K562 (cell line): ENCODE results near the gene CCDC124. TPM values are rescaled to one million over a fixed set of nuclear protein-coding genes. Genes with fewer than 3 reads are reported as not detected.
A peak's percentile ranks its signal among the peaks of the same experiment; 100 is the strongest.

Source experiments
- CHCHD3 ChIP-seq: fragments of 250-450 bp; sonication (Bioruptor Pico); IDR thresholded peaks from 2 replicates; pipeline ENCODE4 v2.1.2; 2022; ENCODE audit warnings: mild to moderate bottlenecking
- CTBP1 ChIP-seq: fragments of 450-650 bp; IDR thresholded peaks from 2 replicates; pipeline ENCODE4 v1.6.1; 2016; ENCODE audit warnings: borderline replicate concordance
- DPF2 ChIP-seq: fragments of 450-650 bp; IDR thresholded peaks from 2 replicates; pipeline ENCODE4 v1.6.1; 2016
- GABPB2 ChIP-seq: fragments of 250-450 bp; sonication (Bioruptor Pico); conservative IDR thresholded peaks from 2 replicates; pipeline ENCODE4 v1.5.1; 2021; ENCODE audit warnings: mild to moderate bottlenecking
- MBD2 ChIP-seq: sonication (generic); IDR thresholded peaks from 2 replicates; pipeline ENCODE4 v1.6.1; 2016; ENCODE audit warnings: low read depth, borderline replicate concordance
- SMARCA5 ChIP-seq: fragments of 450-650 bp; IDR thresholded peaks from 2 replicates; pipeline ENCODE4 v1.6.1; 2016
- TAF15 ChIP-seq: fragments of 200-400 bp; formaldehyde crosslinking; IDR thresholded peaks from 2 replicates; pipeline ENCODE4 v1.6.1; 2017; ENCODE audit warnings: mild to moderate bottlenecking, low read depth, low read length, moderate library complexity
- ZC3H8 ChIP-seq: fragments of 450-650 bp; IDR thresholded peaks from 2 replicates; pipeline ENCODE4 v1.6.1; 2017
- ZNF146 ChIP-seq: IDR thresholded peaks from one replicate; pipeline ENCODE4 v1.6.1; 2018; ENCODE audit warnings: missing compliant biosample characterization; ENCODE audit not compliant: unreplicated experiment
- ZNF239 ChIP-seq: fragments of 250-450 bp; sonication (Bioruptor Pico); IDR thresholded peaks from 2 replicates; pipeline ENCODE4 v1.4.0; 2020; ENCODE audit warnings: mild to moderate bottlenecking
- ZNF263 ChIP-seq: sonication (generic); formaldehyde crosslinking; IDR thresholded peaks from 2 replicates; pipeline ENCODE4 v1.8.0; 2022; ENCODE audit warnings: mild to moderate bottlenecking, missing genetic modification reagents, borderline replicate concordance
- ZNF699 ChIP-seq: fragments of 250-450 bp; sonication (Bioruptor Pico); IDR thresholded peaks from 2 replicates; pipeline ENCODE4 v1.8.0; 2021; ENCODE audit warnings: mild to moderate bottlenecking, moderate library complexity; ENCODE audit not compliant: insufficient replicate concordance
- ZNF707 ChIP-seq: fragments of 250-450 bp; sonication (Bioruptor Pico); conservative IDR thresholded peaks from 2 replicates; pipeline ENCODE4 v1.8.0; 2022; ENCODE audit warnings: inconsistent platforms, mild to moderate bottlenecking, moderate library complexity
- polyA plus RNA-seq, 8 experiments: library from polyadenylated mRNA; depleted of rRNA in 4 of 8; stranded (reverse) in 5 of 8; unstranded in 3 of 8; fragments of >200 nt; fragmentation: Nextera tagmentation in 2 of 8; fragmentation: Illumina TruSeq in 1 of 8; extraction: Ambion mirVana in 2 of 8; extraction: Trizol in 1 of 8; gene quantifications; 2 replicates each; pipeline versions ENCODE4 v1.2.1 to v1.2.3, GENCODE V29; 2011 to 2014; ENCODE audit warnings: inconsistent platforms in 1 of 8, missing spikeins in 1 of 8
- total RNA-seq, 7 experiments: library from RNA; depleted of rRNA in 6 of 7; stranded (reverse); fragments of >200 nt in 6 of 7; fragmentation: Illumina TruSeq in 2 of 7; extraction: Trizol in 2 of 7; gene quantifications; 2 replicates each; pipeline versions ENCODE4 v1.2.1 to v1.2.3, GENCODE V29; 2011 to 2021; ENCODE audit warnings: low replicate concordance in 1 of 7
- TF ChIP-seq, protein P1 (sequence below): fragments of 450-650 bp; formaldehyde crosslinking; IDR thresholded peaks from 2 replicates; pipeline ENCODE4 v1.4.0; 2020; ENCODE audit warnings: mild to moderate bottlenecking, moderate library complexity

Gene CCDC124
- total and polyA plus RNA-seq, 9 of the 15 experiments (the other 6 are each of a cell fraction or from before 2014, with no cell fraction given): 5.8 to 234 (median 40.1) TPM

DNA sequence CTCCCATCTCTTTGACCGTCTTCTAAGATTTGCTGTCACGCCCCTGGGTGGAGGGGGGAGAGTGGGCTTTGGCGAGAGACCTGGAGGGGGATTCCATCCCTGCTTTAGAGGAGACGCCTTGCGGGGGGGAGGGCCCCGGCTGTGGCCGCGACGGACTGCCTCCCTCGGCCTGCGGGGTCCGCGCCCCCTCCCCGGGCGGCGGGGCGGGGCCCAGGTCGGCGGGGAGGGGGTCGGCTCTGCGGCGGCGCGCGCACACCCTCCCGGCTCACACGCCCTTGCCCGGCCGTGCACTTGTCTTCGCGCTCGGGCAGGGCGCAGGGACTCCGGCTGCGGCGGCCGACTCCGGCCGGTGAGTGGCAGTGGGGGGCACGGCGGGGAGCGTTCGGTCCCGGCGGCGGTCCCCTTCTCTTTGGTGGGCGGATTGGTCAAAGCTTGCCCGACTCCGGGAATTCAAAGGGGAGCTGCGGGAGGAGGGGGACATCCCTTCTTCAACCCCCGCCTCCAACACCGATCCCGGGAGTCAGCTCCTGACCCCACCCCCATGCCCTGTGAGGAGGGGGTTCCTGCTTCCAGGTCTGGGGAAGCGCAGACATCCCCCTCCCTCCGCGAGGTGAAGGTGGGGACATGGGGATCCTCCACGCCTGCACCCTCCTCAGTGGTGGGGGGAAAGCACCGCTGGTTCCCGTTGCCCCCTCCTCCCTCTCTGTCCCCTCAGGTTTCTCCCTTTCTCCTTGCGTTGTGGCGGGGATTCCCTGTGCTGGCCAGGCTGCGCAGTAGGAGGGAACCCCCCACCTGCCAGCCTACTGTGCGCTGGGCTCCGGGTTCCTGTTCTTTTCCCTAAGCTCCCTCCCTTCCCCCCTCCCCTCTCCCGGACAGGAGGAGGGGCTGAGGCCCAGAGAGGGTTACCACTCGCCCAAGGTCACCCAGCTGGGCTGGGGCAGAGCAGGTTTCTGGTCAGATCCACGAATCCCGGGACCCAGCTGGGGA lies 19.5 kb downstream of the CCDC124 start (continued):
- TF ChIP-seq ZNF699 (CRISPR knock-in tag): no peak
- no peak for TF ChIP-seq CHCHD3 (CRISPR knock-in tag)
- TF ChIP-seq DPF2: no peak
- TF ChIP-seq ZNF263 (CRISPR knock-in tag): 0 out of 2 replicates have a peak, but pooled peaks have one; percentile 27
- TF ChIP-seq GABPB2: no peak
- no peak for TF ChIP-seq TAF15
- TF ChIP-seq, protein P1, sequence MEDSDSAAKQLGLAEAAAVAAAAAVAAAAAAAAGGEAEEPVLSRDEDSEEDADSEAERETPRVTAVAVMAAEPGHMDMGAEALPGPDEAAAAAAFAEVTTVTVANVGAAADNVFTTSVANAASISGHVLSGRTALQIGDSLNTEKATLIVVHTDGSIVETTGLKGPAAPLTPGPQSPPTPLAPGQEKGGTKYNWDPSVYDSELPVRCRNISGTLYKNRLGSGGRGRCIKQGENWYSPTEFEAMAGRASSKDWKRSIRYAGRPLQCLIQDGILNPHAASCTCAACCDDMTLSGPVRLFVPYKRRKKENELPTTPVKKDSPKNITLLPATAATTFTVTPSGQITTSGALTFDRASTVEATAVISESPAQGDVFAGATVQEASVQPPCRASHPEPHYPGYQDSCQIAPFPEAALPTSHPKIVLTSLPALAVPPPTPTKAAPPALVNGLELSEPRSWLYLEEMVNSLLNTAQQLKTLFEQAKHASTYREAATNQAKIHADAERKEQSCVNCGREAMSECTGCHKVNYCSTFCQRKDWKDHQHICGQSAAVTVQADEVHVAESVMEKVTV (CRISPR knock-in tag): no peak
- no peak for TF ChIP-seq CTBP1
- no peak for TF ChIP-seq ZNF146 (CRISPR knock-in tag)
- no peak for TF ChIP-seq MBD2
- TF ChIP-seq ZNF239: no peak
- no peak for TF ChIP-seq ZNF707 (CRISPR knock-in tag)
- TF ChIP-seq SMARCA5: peak; percentile 31; the same call in 1 of the 2 replicates
- TF ChIP-seq ZC3H8: no peak
